Neutrophil (primary cell): ENCODE measurements around the gene EGFL7.
"Not testable (repeated sequence)": the region's sequence is repeated elsewhere in the genome, so short reads cannot be mapped to it uniquely, and the experiment has no call there.

ENCODE experiments used
- H3K27ac ChIP-seq: fragments of 200-600 bp; sonication (generic); 2 replicates; pipeline ENCODE4 v1.5.1; 2016; ENCODE audit warnings: mild to moderate bottlenecking, moderate library complexity
- H3K27me3 ChIP-seq: fragments of 200-600 bp; sonication (generic); 2 replicates; pipeline ENCODE4 v1.6.0; 2016; ENCODE audit warnings: mild to moderate bottlenecking
- H3K36me3 ChIP-seq: fragments of 200-600 bp; sonication (generic); 2 replicates; pipeline ENCODE4 v1.5.1; 2017
- H3K4me1 ChIP-seq, 2 experiments: fragments of 200-600 bp in 1 of 2; sonication (generic) in 1 of 2; 1 replicate in 1 of 2; 2 replicates in 1 of 2; pipeline versions ENCODE4 v1.5.1 to v1.6.1; 2013 to 2016; ENCODE audit warnings: low read depth in 1 of 2, low read length in 1 of 2, mild to moderate bottlenecking in 1 of 2, moderate library complexity in 1 of 2; ENCODE audit not compliant: control insufficient read depth in 1 of 2, insufficient read depth in 1 of 2
- H3K4me3 ChIP-seq, 2 experiments: fragments of 200-600 bp in 1 of 2; sonication (generic) in 1 of 2; 1 replicate in 1 of 2; 2 replicates in 1 of 2; pipeline ENCODE4 v1.5.1; 2013 to 2016; ENCODE audit warnings: low read depth in 1 of 2, low read length in 1 of 2, mild to moderate bottlenecking in 1 of 2, moderate library complexity in 1 of 2
- H3K9me3 ChIP-seq: fragments of 200-600 bp; sonication (generic); 2 replicates; pipeline ENCODE4 v1.5.1; 2016
- CTCF ChIP-seq: fragments of 200-600 bp; sonication (generic); IDR thresholded peaks from 2 replicates; pipeline ENCODE4 v1.5.1; 2016; ENCODE audit warnings: antibody characterized with exemption

The EGFL7 gene

GRCh38 chr9:136630662-136630992, 32.1 kb upstream of the EGFL7 start:
- TF ChIP-seq CTCF: no peak
- Histone ChIP-seq H3K27ac (peak overlapping the region; percentile 24), H3K9me3 (no peaks in the 10 kb centered on the region), H3K4me3 (no peak overlapping the region), H3K27me3 (peaks cover 60% of the 10 kb centered on the region), H3K36me3 (no peaks in the 10 kb centered on the region), H3K4me1 (peaks cover 12 to 40% of the 10 kb centered on the region in 2 experiments)

GRCh38 chr9:136631038-136632000, 31.4 kb upstream of the EGFL7 start:
- Histone ChIP-seq H3K27me3 (peaks cover 65% of the 10 kb centered on the region), H3K36me3 (no peaks in the 10 kb centered on the region), H3K4me3 (no peak overlapping the region), H3K4me1 (peaks cover 10 to 35% of the 10 kb centered on the region in 2 experiments), H3K9me3 (no peaks in the 10 kb centered on the region), H3K27ac (no peak overlapping the region)
- peak; percentile 78 for TF ChIP-seq CTCF

GRCh38 chr9:136632072-136632471, 30.6 kb upstream of the EGFL7 start:
- H3K9me3 ChIP-seq, H3K27ac ChIP-seq, H3K4me3 ChIP-seq, H3K36me3 ChIP-seq: not testable (repeated sequence)
- peaks cover 10 to 32% of the 10 kb centered on the region in 2 experiments for H3K4me1 ChIP-seq
- peaks cover 62% of the 10 kb centered on the region for H3K27me3 ChIP-seq

- Histone ChIP-seq H3K4me1 (peaks cover 10 to 30% of the 10 kb centered on the region in 2 experiments), H3K27me3 (peaks cover 57% of the 10 kb centered on the region)
- H3K9me3 ChIP-seq, H3K27ac ChIP-seq, H3K4me3 ChIP-seq, H3K36me3 ChIP-seq: not testable (repeated sequence)
Measured at GRCh38 chr9:136632491-136633106, 30.1 kb upstream of the EGFL7 start.

- no peaks in the 10 kb centered on the region for H3K36me3 ChIP-seq
- peaks cover 8 to 11% of the 10 kb centered on the region in 2 experiments for H3K4me1 ChIP-seq
- H3K4me3 ChIP-seq: no peak overlapping the region
- peaks cover 34% of the 10 kb centered on the region for H3K27me3 ChIP-seq
- no peak overlapping the region for H3K27ac ChIP-seq
- no peak for TF ChIP-seq CTCF
- H3K9me3 ChIP-seq: no peaks in the 10 kb centered on the region
Measured at GRCh38 chr9:136634904-136635303, 27.8 kb upstream of the EGFL7 start.

- no peaks in the 10 kb centered on the region for H3K36me3 ChIP-seq
- peaks cover 13 to 16% of the 10 kb centered on the region in 2 experiments for H3K4me1 ChIP-seq
- peaks cover 50% of the 10 kb centered on the region for H3K27me3 ChIP-seq
- no peaks in the 10 kb centered on the region for H3K9me3 ChIP-seq
- H3K27ac ChIP-seq: no peak overlapping the region
- H3K4me3 ChIP-seq: no peak overlapping the region
- no peak for TF ChIP-seq CTCF
Measured at GRCh38 chr9:136640171-136641111, 22.3 kb upstream of the EGFL7 start.
